OCI-M2 (cell line): Measurements from ENCODE around the gene MED13L.
"Not testable (repeated sequence)": the region's sequence is repeated elsewhere in the genome, so short reads cannot be mapped to it uniquely, and the experiment has no call there.

ENCODE experiments used
- DNase-seq: peaks from one replicate; lab custom pipeline; 2025; ENCODE audit not compliant: unreplicated experiment; lab: John Stamatoyannopoulos, UW

The MED13L gene

GRCh38 chr12:116133149-116133548, 144.3 kb downstream of the MED13L start:
- DNase-seq, result no peak

- DNase-seq, result not testable (repeated sequence)
Observed at GRCh38 chr12:116131987-116132386, 145.5 kb downstream of the MED13L start.

- no peak for DNase-seq
Observed at GRCh38 chr12:116131176-116131575, 146.3 kb downstream of the MED13L start.

- no peak for DNase-seq
Observed at GRCh38 chr12:116130431-116130830, 147.1 kb downstream of the MED13L start.

GRCh38 chr12:116128779-116129178, 148.7 kb downstream of the MED13L start:
- no peak for DNase-seq

- DNase-seq, result no peak
Observed at GRCh38 chr12:116127859-116128258, 149.6 kb downstream of the MED13L start.

- DNase-seq, result no peak
Observed at GRCh38 chr12:116126610-116127009, 150.9 kb downstream of the MED13L start.

- no peak for DNase-seq
Observed at GRCh38 chr12:116125956-116126566, 151.4 kb downstream of the MED13L start.

GRCh38 chr12:116125084-116125483, 152.4 kb downstream of the MED13L start:
- DNase-seq, result no peak

- DNase-seq, result no peak
Observed at GRCh38 chr12:116123451-116124258, 153.8 kb downstream of the MED13L start.

- no peak for DNase-seq
Observed at GRCh38 chr12:116122628-116123027, 154.9 kb downstream of the MED13L start.

GRCh38 chr12:116121453-116121871, 156.0 kb downstream of the MED13L start:
- no peak for DNase-seq

GRCh38 chr12:116116650-116117424, 160.7 kb downstream of the MED13L start:
- DNase-seq, result no peak

GRCh38 chr12:116113398-116114130, 163.9 kb downstream of the MED13L start:
- DNase-seq, result no peak

- no peak for DNase-seq
Observed at GRCh38 chr12:116106870-116107269, 170.6 kb downstream of the MED13L start.

- no peak for DNase-seq
Observed at GRCh38 chr12:116104167-116104767, 173.2 kb downstream of the MED13L start.

GRCh38 chr12:116101991-116102390, 175.5 kb downstream of the MED13L start:
- DNase-seq, result no peak

- no peak for DNase-seq
Observed at GRCh38 chr12:116099652-116100432, 177.7 kb downstream of the MED13L start.

GRCh38 chr12:116096874-116097273, 180.6 kb downstream of the MED13L start:
- no peak for DNase-seq

GRCh38 chr12:116094475-116094874, 183.0 kb downstream of the MED13L start:
- no peak for DNase-seq
